H1 (cell line): ENCODE data around the gene ATP6V0A1. TPM values are rescaled to one million over a fixed set of nuclear protein-coding genes. Genes with fewer than 3 reads are reported as not detected.

Experiments
- CREB1 ChIP-seq: IDR thresholded peaks from 2 replicates; pipeline ENCODE4 v1.6.1; 2012; ENCODE audit warnings: inconsistent platforms
- EP300 ChIP-seq, 2 experiments: IDR thresholded peaks; 1 replicate in 1 of 2; 2 replicates in 1 of 2; pipeline ENCODE4 v1.6.1; 2011 to 2012; ENCODE audit warnings: low read depth in 2 of 2, low read length in 2 of 2, mild to moderate bottlenecking in 2 of 2, borderline replicate concordance in 1 of 2, inconsistent platforms in 1 of 2, moderate library complexity in 1 of 2
- MAX ChIP-seq: IDR thresholded peaks from 2 replicates; pipeline ENCODE4 v1.6.1; 2012; ENCODE audit warnings: inconsistent platforms
- POLR2A ChIP-seq, 2 experiments: IDR thresholded peaks; 1 replicate in 1 of 2; 2 replicates in 1 of 2; pipeline ENCODE4 v1.6.1; 2011; ENCODE audit warnings: low read depth in 2 of 2, low read length in 2 of 2, mild to moderate bottlenecking in 2 of 2; ENCODE audit errors: control extremely low read depth in 1 of 2
- POLR2AphosphoS5 ChIP-seq: IDR thresholded peaks from 2 replicates; pipeline ENCODE4 v1.6.1; 2011; ENCODE audit warnings: low read depth, low read length
- TBP ChIP-seq: IDR thresholded peaks from 2 replicates; pipeline ENCODE4 v1.6.1; 2011; ENCODE audit warnings: low read depth, low read length, improper control_type of control experiment
- TCF12 ChIP-seq: IDR thresholded peaks from 2 replicates; pipeline ENCODE4 v1.6.1; 2011; ENCODE audit warnings: low read depth, mild to moderate bottlenecking, low read length
- TEAD4 ChIP-seq: IDR thresholded peaks from 2 replicates; pipeline ENCODE4 v1.6.1; 2012; ENCODE audit warnings: low read depth, low read length, inconsistent platforms, mixed read lengths
- polyA plus RNA-seq, 7 experiments: library from polyadenylated mRNA; depleted of rRNA in 3 of 7; stranded (reverse) in 5 of 7; unstranded in 2 of 7; fragments of >200 nt in 5 of 7; fragments of 200-250 nt in 2 of 7; gene quantifications; 1 replicate in 5 of 7; 2 replicates in 1 of 7; 4 replicates in 1 of 7; pipeline versions ENCODE4 v1.2.1 to v1.2.3, GENCODE V29; 2011 to 2013; ENCODE audit warnings: missing spikeins in 2 of 7, mixed read lengths in 2 of 7
- total RNA-seq: library from RNA; stranded (reverse); fragmentation: NEBNext Ultra II Directional; extraction: Animal tissue kit (Norgen Biotek cat#: 25700); gene quantifications from 2 replicates; pipeline ENCODE4 v1.2.1, GENCODE V29; 2021
- TF ChIP-seq, protein P1 (sequence below): fragments of 300-600 bp; sonication (generic); IDR thresholded peaks from 2 replicates; pipeline ENCODE4 v1.7.1; 2012; ENCODE audit warnings: low read length, moderate library complexity, mild to moderate bottlenecking, inconsistent platforms; ENCODE audit not compliant: insufficient replicate concordance
- TF ChIP-seq, protein P2 (sequence below): IDR thresholded peaks from 2 replicates; pipeline ENCODE4 v1.6.1; 2011; ENCODE audit warnings: low read length, improper control_type of control experiment

The ATP6V0A1 gene
- total and polyA plus RNA-seq, 2 of the 8 experiments (the other 6 are each of a cell fraction or from before 2014, with no cell fraction given) = 55.3 to 63.4 TPM

DNA sequence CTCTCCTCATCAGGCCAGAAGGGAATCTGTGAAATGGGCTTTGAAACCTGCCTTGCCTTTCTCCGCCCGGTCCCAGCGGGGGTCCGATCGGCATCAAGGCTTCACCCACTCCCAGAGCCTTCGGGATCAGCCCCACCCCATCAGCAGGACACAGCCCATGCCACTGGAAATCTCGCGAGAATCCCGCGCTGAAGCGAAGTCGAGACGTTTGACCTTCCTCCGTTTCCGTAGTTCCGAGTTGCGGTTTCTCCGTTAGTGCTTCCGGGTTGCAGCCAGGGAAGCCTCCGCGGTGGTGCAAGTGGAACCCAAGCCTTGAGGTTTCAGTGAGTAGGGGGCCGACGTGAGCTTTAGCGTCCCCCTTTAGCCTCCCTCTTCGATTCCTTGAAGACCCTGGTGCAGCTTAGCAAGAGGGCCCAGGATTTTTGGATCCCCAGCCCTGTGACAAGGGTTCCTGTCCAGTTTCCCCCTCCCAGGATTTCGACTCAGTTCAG lies 103.3 kb downstream of the ATP6V0A1 start, which contains the start of gene COASY (continued):
- TF ChIP-seq, protein P1, sequence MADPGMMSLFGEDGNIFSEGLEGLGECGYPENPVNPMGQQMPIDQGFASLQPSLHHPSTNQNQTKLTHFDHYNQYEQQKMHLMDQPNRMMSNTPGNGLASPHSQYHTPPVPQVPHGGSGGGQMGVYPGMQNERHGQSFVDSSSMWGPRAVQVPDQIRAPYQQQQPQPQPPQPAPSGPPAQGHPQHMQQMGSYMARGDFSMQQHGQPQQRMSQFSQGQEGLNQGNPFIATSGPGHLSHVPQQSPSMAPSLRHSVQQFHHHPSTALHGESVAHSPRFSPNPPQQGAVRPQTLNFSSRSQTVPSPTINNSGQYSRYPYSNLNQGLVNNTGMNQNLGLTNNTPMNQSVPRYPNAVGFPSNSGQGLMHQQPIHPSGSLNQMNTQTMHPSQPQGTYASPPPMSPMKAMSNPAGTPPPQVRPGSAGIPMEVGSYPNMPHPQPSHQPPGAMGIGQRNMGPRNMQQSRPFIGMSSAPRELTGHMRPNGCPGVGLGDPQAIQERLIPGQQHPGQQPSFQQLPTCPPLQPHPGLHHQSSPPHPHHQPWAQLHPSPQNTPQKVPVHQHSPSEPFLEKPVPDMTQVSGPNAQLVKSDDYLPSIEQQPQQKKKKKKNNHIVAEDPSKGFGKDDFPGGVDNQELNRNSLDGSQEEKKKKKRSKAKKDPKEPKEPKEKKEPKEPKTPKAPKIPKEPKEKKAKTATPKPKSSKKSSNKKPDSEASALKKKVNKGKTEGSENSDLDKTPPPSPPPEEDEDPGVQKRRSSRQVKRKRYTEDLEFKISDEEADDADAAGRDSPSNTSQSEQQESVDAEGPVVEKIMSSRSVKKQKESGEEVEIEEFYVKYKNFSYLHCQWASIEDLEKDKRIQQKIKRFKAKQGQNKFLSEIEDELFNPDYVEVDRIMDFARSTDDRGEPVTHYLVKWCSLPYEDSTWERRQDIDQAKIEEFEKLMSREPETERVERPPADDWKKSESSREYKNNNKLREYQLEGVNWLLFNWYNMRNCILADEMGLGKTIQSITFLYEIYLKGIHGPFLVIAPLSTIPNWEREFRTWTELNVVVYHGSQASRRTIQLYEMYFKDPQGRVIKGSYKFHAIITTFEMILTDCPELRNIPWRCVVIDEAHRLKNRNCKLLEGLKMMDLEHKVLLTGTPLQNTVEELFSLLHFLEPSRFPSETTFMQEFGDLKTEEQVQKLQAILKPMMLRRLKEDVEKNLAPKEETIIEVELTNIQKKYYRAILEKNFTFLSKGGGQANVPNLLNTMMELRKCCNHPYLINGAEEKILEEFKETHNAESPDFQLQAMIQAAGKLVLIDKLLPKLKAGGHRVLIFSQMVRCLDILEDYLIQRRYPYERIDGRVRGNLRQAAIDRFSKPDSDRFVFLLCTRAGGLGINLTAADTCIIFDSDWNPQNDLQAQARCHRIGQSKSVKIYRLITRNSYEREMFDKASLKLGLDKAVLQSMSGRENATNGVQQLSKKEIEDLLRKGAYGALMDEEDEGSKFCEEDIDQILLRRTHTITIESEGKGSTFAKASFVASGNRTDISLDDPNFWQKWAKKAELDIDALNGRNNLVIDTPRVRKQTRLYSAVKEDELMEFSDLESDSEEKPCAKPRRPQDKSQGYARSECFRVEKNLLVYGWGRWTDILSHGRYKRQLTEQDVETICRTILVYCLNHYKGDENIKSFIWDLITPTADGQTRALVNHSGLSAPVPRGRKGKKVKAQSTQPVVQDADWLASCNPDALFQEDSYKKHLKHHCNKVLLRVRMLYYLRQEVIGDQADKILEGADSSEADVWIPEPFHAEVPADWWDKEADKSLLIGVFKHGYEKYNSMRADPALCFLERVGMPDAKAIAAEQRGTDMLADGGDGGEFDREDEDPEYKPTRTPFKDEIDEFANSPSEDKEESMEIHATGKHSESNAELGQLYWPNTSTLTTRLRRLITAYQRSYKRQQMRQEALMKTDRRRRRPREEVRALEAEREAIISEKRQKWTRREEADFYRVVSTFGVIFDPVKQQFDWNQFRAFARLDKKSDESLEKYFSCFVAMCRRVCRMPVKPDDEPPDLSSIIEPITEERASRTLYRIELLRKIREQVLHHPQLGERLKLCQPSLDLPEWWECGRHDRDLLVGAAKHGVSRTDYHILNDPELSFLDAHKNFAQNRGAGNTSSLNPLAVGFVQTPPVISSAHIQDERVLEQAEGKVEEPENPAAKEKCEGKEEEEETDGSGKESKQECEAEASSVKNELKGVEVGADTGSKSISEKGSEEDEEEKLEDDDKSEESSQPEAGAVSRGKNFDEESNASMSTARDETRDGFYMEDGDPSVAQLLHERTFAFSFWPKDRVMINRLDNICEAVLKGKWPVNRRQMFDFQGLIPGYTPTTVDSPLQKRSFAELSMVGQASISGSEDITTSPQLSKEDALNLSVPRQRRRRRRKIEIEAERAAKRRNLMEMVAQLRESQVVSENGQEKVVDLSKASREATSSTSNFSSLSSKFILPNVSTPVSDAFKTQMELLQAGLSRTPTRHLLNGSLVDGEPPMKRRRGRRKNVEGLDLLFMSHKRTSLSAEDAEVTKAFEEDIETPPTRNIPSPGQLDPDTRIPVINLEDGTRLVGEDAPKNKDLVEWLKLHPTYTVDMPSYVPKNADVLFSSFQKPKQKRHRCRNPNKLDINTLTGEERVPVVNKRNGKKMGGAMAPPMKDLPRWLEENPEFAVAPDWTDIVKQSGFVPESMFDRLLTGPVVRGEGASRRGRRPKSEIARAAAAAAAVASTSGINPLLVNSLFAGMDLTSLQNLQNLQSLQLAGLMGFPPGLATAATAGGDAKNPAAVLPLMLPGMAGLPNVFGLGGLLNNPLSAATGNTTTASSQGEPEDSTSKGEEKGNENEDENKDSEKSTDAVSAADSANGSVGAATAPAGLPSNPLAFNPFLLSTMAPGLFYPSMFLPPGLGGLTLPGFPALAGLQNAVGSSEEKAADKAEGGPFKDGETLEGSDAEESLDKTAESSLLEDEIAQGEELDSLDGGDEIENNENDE = no peak
- 0 out of 2 replicates have a peak, but pooled peaks have one; percentile 9 for TF ChIP-seq TCF12
- TF ChIP-seq POLR2A (IDR thresholded peaks at IDR 0.05; ENCODE audit: control extremely low read depth in 1 of 2, low read depth in 2 of 2, low read length in 2 of 2) = peak in 1 of 2 experiments; percentile 82; a peak in 2 of 3 replicates
- TF ChIP-seq TEAD4 = no peak
- TF ChIP-seq TBP = peak; percentile 66; the same call in 1 of the 2 replicates
- TF ChIP-seq EP300 (IDR thresholded peaks at IDR 0.05; ENCODE audit: borderline replicate concordance in 1 of 2, low read depth in 2 of 2, low read length in 2 of 2) = peak in 1 of 2 experiments; percentile 50; a peak in 1 of 3 replicates
- peak; percentile 61; the same call in 1 of the 2 replicates for TF ChIP-seq CREB1
- TF ChIP-seq, protein P2, sequence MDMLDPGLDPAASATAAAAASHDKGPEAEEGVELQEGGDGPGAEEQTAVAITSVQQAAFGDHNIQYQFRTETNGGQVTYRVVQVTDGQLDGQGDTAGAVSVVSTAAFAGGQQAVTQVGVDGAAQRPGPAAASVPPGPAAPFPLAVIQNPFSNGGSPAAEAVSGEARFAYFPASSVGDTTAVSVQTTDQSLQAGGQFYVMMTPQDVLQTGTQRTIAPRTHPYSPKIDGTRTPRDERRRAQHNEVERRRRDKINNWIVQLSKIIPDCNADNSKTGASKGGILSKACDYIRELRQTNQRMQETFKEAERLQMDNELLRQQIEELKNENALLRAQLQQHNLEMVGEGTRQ = no peak
- TF ChIP-seq MAX = 0 out of 2 replicates have a peak, but pooled peaks have one; percentile 6
- TF ChIP-seq POLR2AphosphoS5 = peak; percentile 29; the same call in 1 of the 2 replicates
